Measurements from ENCODE around the gene SEC24C.

GRCh38 chr10:73774637-73775036, 30.5 kb downstream of the SEC24C start:
- TF ChIP-seq CTCF (IDR thresholded peaks at IDR 0.05; ENCODE audit: low read depth, low read length, poor library complexity, severe bottlenecking) (no peak), EZH2phosphoT487 (IDR thresholded peaks at IDR 0.05; ENCODE audit: borderline replicate concordance, low read length) (no peak)

Data from DOHH2 (cell line).